HG03196 (cell line): ENCODE measurements around the gene ABCD1.

Experiments
- ATAC-seq: cut with Tn5 transposase; IDR thresholded peaks from one replicate; pipeline ENCODE4 v1.9.1; 2021; ENCODE audit not compliant: unreplicated experiment

Gene ABCD1

DNA sequence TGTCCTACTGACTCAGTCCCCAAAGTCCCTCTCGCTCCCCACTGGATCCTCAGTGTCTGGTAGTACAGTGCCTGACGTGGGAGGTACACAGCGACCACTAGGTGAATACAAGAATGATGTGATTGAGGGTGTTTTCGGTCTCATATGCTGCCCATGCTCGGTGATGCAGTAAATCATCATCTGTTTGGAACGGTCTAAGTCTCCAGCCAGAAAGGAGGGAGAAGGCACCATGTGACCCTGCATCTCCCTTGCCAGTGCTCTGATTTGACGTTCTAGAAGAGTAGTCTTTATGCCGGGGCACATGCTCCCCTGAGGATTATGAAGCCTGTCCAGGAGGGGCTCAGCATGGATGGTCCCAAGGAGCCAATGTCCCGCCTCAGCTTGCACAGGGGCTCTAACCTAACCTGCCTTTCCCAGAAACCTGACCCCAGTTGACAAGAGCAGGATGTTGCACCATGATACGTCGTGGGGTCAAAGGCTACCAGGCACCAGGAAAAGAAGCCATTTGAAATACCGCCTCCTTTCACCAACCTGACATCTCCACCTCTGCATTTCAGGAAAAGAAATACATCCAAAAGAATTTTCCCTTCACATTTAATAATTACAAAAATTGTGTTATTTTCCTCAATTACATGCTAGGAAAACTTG lies 25.6 kb downstream of the ABCD1 start:
- no peak for ATAC-seq

DNA sequence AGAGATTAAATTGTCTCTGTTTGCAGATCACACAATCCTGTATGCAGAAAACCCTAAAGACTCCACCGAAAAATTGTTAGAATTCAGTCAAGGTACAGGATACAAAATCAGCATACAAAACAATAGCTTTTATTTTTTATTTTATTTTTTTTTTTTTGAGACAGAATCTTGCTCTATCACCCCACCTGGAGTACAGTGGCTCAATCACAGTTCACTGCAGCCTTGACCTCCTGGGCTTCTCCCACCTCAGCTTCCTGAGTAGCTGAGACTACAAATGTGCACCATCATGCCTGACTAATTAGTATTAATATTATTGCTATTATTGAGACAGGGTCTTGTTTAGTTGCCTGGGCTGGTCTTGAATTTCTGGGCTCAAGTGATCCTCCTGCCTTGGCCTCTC lies 30.5 kb downstream of the ABCD1 start:
- no peak for ATAC-seq

DNA sequence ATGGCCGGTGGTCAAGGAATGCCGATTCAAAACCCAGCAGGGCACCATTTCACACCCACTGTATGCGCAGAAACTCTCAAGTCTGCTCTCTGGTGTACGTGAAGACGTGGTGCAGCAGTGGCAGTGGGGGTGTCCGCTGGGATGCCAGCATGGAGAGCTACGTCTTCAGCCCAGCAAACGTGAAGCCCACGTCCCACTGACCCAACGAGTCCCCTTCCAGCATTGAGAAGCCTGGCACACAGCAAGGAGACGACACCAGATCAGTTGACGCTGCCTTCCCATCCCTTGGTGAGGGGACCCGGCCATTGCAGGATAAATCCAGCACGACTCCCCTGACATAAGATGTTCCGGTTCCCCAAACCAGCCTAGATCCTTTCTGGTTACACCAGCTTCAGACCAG lies 37.2 kb downstream of the ABCD1 start:
- no peak for ATAC-seq

DNA sequence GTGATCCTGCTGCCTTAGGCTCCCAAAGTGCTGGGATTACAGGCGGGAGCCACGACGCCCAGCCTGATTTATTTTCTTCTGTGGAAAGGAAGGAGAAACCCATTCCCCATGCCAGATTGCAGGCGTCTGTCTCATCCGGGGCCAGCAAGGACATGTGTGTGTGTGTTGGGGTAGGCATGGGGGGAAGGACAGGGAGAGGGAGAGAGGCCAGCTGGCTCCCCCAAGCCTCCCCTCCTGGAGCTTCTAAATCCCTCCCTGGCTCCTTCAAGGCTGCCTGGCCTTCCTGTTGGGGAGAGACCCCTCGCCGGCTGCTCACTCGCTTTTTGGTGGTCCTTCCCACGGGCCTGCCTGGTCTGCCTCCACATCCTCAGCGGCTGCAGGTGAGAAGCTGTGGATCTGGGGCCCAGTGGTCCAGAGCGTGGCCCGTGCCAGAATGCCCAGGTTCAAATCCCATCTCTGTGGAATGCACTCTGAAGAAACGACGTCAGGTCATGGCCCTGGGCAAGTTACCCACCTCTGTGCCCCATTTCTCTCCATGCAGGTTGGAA lies 38.0 kb downstream of the ABCD1 start:
- no peak for ATAC-seq

DNA sequence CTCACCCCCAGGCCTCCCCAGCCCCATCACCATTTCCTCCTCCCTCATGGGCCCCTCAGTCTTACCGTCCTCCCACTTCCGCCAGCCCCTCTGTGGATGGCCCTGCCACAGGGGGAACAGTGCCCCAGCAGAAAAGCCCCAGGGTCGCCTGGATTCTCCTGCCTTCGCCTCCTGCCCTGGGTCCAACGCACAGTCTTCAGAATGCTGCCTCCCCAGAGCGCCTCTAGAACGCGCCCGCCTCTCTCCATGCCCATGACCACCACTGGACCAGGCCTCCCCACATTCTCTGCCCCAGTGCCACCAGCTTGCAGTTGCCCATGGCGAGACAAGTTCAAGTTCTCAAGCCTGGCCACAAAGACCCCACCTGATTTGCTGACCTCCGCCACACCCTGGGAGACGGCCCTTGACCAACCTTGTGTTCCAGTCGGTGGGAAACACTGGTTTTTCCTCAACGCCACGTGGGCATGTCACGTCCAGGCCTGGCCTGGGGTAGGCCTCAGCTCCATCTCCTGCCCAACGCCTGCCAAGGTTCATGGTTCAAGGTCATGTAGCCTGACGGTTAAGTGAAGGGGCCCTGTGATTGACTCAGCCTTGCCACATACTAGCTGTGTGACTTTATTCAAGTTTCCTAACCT lies 38.8 kb downstream of the ABCD1 start:
- no peak for ATAC-seq

DNA sequence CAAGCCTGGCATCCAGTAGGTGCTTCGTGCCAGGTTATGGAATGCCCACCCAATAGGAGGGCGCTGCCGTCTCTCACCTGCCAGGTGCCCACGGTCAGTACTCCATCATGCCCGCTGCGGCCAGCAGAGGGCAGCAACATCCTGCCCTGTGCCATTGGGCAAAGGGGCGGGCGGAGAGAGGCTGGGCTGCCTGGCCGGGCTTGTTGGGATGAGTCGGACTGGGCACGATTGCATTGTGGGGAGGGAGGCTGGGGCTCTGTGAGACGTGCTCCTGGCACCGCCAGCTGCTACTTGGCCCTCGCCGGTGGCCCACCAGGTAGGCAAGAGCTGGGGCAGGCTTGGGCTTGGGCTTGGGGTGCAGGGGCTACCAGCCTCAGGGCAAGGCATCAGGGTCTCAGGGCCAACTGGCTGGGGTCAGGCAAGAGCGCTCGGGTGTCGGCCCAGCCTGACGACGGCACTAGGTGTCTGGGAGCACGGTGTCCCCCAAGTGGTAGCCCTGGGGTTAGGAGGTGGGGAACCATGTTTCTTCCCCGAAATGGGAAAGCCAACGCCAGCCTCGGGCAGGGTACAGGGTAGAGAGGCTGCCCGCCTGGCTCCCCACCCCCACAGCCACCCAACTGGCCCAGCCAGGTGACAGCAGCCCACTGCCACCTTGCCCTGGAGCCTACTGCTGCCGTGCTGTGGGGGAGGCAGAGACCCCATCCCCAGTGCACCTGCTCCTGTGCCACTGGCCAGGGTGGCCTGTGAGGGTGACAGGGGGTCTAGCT lies 39.5 kb downstream of the ABCD1 start, which contains the start of gene PLXNB3:
Gene PLXNB3 (plus strand): TSS at position 261 of the 767 bp plus-strand sequence. CDS start 1,287 bp downstream, outside the sequence.
- ATAC-seq = no peak

DNA sequence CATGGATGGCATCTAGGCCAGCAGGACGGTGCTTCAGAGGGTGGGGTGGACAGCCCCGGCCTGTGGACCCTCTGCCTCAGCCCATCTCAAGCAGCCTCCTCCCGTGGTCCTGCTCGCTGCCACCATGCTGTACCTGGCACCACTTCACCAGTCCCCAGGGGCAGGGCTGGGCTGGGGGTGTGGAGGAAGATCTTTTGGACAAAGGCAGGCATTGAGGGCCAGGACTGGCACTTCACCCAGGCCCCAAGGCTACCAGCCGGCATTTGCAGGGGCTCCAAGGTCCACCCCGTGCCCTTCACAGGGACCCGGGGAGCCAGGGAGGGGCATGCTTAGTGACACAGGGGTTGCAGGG lies 40.1 kb downstream of the ABCD1 start:
- no peak for ATAC-seq

DNA sequence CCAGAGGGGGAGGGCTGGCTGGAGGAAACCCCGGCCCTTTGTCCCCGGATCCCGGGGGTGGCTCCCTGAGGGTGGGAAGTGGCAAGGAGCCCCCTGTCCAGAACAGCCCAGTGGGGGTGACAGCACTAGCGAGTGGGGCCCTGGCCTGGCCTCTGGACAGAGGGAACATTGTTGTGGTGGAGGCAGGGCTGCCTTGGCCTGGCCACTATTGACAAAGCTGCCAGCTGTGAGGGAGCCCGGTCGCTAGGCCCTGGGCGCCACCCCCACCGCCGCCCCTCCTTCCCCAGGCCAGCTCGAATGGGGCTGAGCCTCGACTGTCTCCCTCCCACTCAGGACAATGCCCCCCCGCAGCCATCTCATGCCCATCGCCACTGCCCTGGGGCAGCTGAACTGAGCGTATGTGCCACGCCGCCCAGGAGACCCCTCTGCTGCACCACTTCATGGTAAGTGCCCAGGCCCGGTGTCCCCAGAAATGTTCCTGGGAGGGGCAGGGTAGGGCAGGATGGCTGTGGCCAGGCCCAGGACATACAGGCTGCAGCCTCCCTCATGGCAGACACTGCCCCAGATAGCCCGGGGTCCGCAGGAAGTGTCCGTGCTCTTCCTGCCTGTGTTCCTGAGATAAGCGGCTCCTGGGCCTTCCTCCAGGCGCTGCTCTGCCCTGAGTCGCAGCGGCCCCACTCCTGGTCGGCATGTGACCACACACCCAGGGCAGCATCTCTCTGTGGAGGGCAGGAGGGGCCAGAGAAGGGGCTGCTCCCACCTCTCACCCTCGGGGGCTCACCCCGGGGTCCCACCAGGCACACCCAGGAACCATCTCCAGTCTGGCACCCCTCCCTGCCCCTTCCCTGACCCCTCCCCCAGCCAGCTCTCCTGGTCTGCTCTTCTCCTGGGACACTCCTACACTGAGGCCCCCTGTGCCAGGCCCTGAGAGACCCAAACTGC lies 40.8 kb downstream of the ABCD1 start:
- no peak for ATAC-seq

DNA sequence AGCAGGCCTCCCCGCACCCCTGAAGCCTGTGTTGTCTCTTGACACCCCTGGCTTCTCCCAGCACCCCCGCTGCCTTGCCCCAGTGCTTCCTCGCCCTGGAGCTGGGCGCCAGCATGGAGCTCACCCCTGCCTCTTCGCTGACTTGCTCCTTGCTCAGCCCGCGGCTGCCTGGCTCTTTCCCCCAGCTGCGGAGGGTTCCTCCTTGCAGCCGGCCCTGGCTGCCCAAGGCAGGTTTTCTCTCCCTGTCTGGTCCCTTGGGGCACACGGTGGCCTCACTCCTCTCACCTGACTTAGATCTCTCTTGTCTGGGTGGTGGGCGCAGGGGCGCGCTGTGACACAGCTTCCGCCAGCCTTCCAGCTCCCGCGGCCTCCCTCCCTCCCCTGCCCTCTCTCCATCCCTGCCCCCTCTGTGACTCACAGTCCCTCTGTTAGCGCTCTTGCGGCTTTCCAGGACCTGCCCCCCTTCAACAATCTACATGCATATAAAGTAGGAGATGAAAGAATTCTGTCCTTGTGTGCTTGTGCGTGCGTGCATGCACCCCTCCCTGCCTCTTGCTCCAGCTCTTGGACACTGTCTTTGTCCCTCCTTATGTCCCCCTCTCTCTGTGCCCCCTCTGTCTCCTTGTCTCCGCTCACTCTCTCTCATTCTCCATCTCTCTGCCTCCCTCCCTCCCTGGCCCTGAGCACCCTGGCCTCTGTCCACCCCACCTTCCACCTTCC lies 41.6 kb downstream of the ABCD1 start:
- no peak for ATAC-seq

DNA sequence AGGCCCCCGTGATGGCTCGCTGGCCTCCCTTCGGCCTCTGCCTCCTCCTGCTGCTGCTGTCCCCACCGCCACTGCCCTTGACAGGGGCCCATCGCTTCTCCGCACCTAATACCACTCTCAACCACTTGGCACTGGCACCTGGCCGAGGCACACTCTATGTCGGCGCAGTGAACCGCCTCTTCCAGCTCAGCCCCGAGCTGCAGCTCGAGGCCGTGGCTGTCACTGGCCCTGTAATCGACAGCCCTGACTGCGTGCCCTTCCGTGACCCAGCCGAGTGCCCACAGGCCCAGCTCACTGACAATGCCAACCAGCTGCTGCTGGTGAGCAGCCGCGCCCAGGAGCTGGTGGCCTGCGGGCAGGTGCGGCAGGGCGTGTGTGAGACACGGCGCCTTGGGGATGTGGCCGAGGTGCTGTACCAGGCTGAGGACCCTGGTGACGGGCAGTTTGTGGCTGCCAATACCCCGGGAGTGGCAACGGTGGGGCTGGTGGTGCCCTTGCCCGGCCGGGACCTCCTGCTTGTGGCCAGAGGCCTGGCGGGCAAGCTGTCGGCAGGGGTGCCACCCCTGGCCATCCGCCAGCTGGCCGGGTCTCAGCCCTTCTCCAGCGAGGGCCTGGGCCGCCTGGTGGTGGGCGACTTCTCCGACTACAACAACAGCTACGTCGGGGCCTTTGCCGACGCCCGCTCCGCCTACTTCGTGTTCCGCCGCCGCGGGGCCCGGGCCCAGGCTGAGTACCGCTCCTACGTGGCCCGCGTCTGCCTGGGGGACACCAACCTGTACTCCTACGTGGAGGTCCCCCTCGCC lies 42.4 kb downstream of the ABCD1 start:
- ATAC-seq = no peak

DNA sequence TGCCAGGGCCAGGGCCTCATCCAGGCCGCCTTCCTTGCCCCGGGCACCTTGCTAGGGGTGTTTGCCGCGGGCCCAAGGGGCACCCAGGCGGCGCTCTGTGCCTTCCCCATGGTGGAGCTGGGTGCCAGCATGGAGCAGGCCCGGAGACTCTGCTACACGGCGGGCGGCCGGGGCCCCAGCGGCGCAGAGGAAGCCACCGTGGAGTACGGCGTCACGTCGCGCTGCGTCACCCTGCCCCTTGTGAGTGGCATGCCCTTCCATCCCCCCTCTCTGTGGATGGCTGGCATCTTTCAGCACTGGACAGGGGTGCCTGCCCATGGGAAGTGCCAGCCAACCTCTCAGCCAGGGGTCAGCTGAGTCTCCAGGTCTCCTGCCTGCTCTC lies 43.0 kb downstream of the ABCD1 start:
- no peak for ATAC-seq

DNA sequence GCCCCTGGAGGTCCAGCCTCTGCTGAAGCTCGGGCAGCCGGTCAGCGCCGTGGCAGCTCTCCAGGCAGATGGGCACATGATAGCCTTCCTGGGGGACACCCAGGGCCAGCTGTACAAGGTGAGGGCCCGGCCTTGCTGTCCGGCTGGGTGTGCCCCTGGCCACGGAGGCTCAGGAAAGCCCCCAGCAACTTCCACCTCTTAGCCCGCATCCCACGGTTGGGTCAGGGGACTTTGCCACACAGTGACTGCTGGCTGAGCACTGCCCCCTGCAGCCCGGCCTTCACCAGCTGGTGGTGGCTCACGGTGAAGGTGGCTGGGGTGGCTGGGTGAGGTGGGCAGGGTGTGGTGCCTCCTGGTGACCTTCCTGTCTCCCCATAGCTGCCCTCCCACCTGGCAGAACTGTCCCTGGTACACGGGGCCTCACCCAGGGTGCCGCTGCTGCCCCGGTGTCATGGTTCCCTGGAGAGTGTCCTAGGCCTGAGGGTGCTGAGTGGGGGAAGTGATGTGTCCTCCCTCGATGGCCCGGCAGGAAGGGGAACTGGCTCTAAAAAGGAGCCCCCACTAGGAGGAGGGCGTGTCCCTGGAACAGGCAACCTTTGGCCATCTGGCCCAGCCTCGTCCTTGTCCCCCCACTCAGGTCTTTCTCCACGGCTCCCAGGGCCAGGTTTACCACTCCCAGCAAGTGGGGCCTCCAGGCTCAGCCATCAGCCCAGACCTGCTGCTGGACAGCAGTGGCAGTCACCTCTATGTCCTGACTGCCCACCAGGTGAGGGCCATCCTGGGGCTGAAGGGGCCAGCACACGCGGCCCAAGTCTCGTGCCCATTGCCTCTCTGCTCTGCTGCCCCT lies 43.9 kb downstream of the ABCD1 start:
- ATAC-seq = no peak

DNA sequence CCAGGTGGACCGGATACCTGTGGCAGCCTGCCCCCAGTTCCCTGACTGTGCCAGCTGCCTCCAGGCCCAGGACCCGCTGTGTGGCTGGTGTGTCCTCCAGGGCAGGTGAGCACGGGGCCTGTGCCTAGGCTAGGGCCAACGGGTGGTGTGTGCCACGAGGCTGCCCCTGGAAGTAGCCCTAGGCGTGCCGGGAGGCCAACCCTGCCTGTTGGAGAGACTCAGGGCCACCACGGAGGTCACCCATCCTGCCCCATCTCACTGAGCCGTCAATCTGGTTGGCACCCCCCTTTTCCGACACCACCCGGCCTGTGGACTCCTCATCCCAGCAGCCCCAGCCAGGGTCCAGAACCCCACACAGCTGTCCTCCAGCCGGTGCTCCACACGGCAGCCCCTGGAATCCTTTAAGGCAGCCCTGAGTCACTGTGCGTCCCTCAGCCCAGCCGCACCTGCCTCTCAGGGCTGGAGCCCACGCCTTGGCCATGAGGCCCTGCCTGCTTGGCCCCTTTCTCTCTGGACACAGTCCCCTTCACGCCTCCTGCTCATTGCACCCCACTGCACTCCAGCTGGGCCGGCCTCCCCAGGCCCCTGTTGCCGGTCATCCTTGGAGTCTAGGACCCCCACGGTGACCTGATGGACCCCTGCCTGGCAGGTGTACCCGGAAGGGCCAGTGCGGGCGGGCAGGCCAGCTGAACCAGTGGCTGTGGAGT lies 44.7 kb downstream of the ABCD1 start:
- ATAC-seq = no peak

DNA sequence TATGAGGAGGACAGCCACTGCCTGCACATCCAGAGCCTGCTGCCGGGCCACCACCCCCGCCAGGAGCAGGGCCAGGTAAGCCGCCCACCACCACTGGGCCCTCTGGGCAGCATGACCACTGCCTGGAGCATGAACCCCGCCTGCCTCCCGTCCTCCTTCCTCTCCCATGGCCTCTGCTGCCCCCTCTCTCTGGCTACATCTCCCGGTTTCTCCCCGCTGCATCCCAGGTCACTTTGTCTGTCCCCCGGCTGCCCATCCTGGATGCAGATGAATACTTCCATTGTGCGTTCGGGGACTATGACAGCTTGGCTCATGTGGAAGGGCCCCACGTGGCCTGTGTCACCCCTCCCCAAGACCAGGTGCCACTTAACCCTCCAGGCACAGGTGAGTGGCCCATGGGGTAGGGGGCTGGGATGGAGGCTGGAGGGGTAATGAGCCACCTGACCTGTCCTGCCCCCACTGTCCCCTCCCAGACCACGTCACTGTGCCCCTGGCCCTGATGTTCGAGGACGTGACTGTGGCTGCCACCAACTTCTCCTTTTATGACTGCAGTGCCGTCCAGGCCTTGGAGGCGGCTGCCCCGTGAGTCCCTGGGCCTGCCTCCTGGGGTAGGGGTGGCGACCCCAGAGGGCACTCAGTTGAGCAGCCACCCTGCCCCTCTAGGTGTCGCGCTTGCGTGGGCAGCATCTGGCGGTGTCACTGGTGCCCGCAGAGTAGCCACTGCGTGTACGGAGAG lies 45.4 kb downstream of the ABCD1 start:
- ATAC-seq = no peak

DNA sequence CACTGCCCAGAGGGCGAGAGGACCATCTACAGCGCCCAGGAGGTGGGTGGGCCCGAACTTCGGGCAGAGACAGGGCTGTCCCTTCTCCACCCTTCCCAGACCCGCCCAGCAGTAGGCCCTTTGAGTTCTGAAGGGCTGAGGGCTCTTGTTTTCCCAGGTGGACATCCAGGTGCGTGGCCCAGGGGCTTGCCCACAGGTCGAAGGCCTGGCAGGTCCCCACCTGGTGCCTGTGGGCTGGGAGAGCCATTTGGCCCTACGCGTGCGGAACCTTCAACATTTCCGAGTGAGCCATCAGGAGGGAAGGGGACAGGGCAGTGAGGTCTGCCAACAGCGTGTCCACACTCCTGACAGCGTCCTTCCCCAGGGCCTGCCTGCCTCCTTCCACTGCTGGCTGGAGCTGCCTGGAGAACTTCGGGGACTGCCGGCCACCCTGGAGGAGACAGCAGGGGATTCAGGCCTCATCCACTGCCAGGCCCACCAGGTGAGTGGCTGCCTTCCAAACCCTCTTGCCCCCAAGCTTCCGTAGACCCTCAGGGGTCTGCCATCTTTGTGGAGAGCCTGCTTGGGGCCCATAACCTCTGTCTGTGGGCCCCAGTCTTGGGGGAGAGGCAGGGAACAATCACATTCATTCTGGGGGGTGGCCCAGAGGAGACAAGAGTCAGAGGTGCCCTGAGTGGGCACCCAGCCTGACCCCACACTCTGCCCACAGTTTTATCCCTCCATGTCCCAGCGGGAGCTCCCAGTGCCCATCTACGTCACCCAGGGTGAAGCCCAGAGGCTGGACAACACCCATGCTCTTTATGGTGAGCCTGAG lies 46.2 kb downstream of the ABCD1 start:
- ATAC-seq = no peak
